Colonic mucosa (tissue), 4 donors: ENCODE data around the gene WDCP. TPM values are rescaled to one million over a fixed set of nuclear protein-coding genes. Genes with fewer than 3 reads are reported as not detected.

Experiments used
- DNase-seq: peaks from one replicate; pipeline ENCODE4 v3.0.0-alpha.2; 2020
- H3K27ac ChIP-seq: fragments of 200-600 bp; one replicate; pipeline ENCODE4 v1.8.0; 2021
- H3K27me3 ChIP-seq: fragments of 200-600 bp; one replicate; pipeline ENCODE4 v1.8.0; 2021
- H3K36me3 ChIP-seq: fragments of 200-600 bp; one replicate; pipeline ENCODE4 v1.8.0; 2021
- H3K4me1 ChIP-seq: fragments of 200-600 bp; one replicate; pipeline ENCODE4 v1.8.0; 2021; ENCODE audit warnings: mild to moderate bottlenecking
- H3K4me3 ChIP-seq: fragments of 200-600 bp; one replicate; pipeline ENCODE4 v1.8.0; 2021
- H3K9ac ChIP-seq, 2 donors: one replicate each; pipeline ENCODE4 v1.7.0; 2013; ENCODE audit warnings: control low read depth in 2 of 2, low read depth in 2 of 2, low read length in 2 of 2
- H3K9me3 ChIP-seq: fragments of 200-600 bp; one replicate; pipeline ENCODE4 v1.8.0; 2021
- intact Hi-C: fragments of 100-400 bp; cut with DNase I; formaldehyde crosslinking; loops from one replicate; pipeline ENCODE4 v1.14.1; 2022
- total RNA-seq, 2 donors: library from RNA; stranded (reverse); fragmentation: NEBNext Ultra II Directional in 1 of 2; extraction: Animal tissue kit (Norgen Biotek cat#: 25700) in 1 of 2; gene quantifications; one replicate each; pipeline ENCODE4 v1.2.1, GENCODE V29; 2021
- TF ChIP-seq, protein P1 (sequence below): fragments of 200-600 bp; IDR thresholded peaks from one replicate; pipeline ENCODE4 v1.8.0; 2022; ENCODE audit warnings: antibody characterized with exemption, mild to moderate bottlenecking
- donor health status: healthy.
- donor health status: DM: no; HTN: no; CAD: no.
- donor health status: DM: no; HTN: no; CAD: no.

Gene WDCP
- total RNA-seq, 2 donors from 2014 or later = 4.5 to 6.8 TPM

DNA sequence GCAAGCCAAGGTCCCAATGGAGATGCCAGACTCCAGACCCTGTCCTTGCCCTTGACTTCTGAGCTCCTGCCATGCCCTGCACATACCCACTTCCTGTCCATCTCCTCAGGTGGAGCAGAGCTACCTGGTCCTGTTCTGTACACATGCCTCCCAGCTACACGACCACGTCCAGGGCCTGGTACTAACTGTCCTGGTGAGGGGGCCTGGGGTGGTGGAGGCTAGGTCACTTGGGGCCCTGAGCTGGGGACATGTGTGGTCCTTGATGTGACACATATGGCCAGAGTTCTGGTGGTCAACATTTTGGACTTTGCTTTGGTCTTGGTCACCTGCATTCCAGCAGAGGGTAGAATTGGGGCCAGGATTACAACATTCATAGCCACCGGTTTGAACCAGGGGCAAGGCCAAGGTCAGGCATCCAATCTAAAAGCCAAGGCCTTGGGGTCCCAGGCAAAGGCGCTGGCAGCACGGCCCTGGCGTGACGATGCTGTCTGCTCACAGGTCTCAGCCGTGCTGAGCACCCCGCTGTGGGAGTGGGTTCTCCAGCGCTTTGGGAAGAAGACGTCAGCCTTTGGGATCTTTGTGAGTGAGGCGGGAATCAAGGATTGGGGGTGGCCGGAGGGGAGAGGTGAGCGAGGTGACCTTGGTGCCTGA lies 24.7 kb downstream of the WDCP start:
- H3K9ac ChIP-seq = no peak overlapping the region
- no peak overlapping the region for H3K27ac ChIP-seq
- TF ChIP-seq, protein P1, sequence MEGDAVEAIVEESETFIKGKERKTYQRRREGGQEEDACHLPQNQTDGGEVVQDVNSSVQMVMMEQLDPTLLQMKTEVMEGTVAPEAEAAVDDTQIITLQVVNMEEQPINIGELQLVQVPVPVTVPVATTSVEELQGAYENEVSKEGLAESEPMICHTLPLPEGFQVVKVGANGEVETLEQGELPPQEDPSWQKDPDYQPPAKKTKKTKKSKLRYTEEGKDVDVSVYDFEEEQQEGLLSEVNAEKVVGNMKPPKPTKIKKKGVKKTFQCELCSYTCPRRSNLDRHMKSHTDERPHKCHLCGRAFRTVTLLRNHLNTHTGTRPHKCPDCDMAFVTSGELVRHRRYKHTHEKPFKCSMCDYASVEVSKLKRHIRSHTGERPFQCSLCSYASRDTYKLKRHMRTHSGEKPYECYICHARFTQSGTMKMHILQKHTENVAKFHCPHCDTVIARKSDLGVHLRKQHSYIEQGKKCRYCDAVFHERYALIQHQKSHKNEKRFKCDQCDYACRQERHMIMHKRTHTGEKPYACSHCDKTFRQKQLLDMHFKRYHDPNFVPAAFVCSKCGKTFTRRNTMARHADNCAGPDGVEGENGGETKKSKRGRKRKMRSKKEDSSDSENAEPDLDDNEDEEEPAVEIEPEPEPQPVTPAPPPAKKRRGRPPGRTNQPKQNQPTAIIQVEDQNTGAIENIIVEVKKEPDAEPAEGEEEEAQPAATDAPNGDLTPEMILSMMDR = no peak
- no peaks in the 10 kb centered on the region for H3K9me3 ChIP-seq
- H3K4me1 ChIP-seq = no peaks in the 10 kb centered on the region
- intact Hi-C loops = loop anchor here (5.0 kb wide), 1 partner anchor 140 kb away; no protein-coding TSS in a partner anchor
- DNase-seq = no peak
- H3K4me3 ChIP-seq = no peak overlapping the region
- no peaks in the 10 kb centered on the region for H3K27me3 ChIP-seq
- H3K36me3 ChIP-seq = no peaks in the 10 kb centered on the region

DNA sequence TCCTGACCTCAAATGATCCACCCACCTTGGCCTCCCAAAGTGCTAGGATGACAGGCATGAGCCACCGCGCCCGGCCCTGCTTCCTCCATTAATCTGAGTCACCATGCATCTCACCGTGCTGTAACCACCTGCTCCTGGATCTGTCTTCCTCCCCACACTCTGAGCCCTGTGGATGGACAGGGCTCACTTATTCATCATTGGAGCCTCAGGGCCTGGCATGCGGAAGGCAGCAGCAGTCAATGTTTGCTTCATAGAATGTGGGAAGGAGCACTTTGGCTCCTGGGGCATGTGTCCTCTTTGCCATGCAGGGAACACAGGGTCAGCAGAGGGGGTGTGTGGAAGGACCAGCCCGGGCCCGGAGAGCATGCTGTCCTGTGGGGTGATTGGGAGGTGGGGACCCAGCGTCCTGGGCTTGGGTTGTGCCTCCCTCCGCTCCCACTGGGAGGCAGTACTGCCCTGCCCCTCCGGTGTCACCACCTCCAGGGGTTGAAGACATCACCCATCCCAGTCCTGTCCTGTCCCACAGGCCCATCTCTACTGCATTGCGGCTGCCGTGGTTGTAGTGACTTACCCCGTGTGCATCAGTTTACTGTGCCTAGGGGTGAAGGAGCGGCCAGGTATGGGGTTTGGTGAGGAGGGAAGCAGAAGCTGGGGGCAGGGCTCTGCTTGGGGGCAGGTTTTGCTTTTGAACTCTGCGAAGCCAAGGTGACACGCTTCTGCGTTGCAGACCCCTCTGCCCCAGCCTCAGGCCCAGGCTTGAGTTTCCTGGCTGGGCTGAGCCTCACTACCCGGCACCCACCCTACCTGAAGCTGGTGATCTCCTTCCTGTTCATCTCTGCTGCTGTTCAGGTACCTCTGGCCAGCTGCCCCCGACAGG lies 25.8 kb downstream of the WDCP start:
- intact Hi-C loops = loop anchor here (5.0 kb wide), 1 partner anchor 141 kb away; no protein-coding TSS in a partner anchor
- Histone ChIP-seq H3K9me3 (no peaks in the 10 kb centered on the region), H3K4me1 (no peaks in the 10 kb centered on the region), H3K27ac (no peak overlapping the region), H3K27me3 (no peaks in the 10 kb centered on the region), H3K36me3 (no peaks in the 10 kb centered on the region), H3K9ac (no peak overlapping the region), H3K4me3 (no peak overlapping the region)
- TF ChIP-seq, protein P1 = peak; percentile 31
- DNase-seq = no peak

DNA sequence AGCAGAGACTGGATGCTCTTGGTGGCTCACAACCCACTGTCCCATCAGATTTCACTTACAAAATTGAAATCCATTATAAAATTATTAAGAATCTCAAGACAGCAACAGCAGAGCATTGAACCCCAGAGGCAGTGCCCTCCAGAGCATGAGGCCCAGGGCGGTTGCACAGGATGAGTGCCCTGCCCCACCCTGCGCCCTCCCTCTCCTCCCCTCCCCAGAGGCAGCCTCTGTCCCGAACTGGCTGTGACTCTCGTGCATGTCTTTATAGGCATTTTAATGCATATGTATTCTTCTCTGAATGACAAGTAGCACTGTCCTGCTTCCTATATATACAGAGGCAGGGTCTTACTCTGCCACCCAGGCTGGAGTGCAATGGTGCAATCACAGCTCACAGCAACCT lies 26.9 kb downstream of the WDCP start:
- Histone ChIP-seq H3K27me3 (no peaks in the 10 kb centered on the region), H3K4me3 (no peak overlapping the region), H3K27ac (no peak overlapping the region), H3K36me3 (no peaks in the 10 kb centered on the region), H3K4me1 (no peaks in the 10 kb centered on the region), H3K9me3 (no peaks in the 10 kb centered on the region), H3K9ac (no peak overlapping the region)
- TF ChIP-seq, protein P1 = no peak
- intact Hi-C loops = loop anchor here (5.0 kb wide), 1 partner anchor 142 kb away; no protein-coding TSS in a partner anchor
- no peak for DNase-seq

DNA sequence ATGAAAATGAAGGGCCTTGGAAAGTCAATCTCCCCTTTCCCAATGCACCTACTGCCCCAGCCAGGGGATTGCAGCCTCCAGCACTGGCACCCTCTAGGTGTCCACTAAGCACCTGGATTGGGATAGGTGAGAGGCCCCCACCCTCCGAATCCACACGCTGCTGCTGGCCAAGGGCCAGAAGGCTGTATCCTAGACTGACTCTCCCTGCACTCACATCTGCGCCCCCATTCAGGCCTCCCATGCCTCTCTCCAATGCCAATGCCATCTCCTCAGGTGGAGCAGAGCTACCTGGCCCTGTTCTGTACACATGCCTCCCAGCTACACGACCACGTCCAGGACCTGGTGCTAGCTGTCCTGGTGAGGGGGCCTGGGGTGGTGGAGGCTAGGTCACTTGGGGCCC lies 27.5 kb downstream of the WDCP start:
- Histone ChIP-seq H3K36me3 (no peaks in the 10 kb centered on the region), H3K9ac (no peak overlapping the region)
- intact Hi-C loops = loop anchor here (5.0 kb wide), 1 partner anchor 143 kb away; no protein-coding TSS in a partner anchor

DNA sequence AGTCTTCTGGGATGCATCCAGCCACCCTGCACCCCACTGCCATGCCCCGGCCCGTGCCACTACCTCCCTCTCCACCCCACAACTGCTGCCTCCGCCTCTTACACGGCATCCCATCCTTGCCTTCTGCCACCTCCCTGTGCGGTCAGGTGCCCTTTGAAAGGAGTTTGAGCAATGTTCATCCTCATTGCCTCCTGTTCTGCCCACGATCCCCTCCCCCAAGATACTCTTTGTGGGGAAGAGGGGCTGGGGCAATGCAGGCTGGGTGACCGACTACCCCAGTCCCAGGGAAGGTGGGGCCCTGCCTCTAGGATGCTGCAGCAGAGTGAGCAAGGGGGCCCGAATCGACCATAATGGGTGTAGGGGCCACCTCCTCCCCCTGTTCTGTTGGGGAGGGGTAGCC lies 28.9 kb downstream of the WDCP start:
- H3K4me3 ChIP-seq = no peak overlapping the region
- H3K4me1 ChIP-seq = no peaks in the 10 kb centered on the region
- H3K27me3 ChIP-seq = no peaks in the 10 kb centered on the region
- intact Hi-C loops = no loop called here
- H3K9ac ChIP-seq = no peak overlapping the region
- H3K36me3 ChIP-seq = no peaks in the 10 kb centered on the region
- H3K9me3 ChIP-seq = no peaks in the 10 kb centered on the region
- DNase-seq = no peak
- no peak overlapping the region for H3K27ac ChIP-seq
- TF ChIP-seq, protein P1 = no peak

More for the DNA sequence above, 27.5 kb downstream of the WDCP start:
- H3K27ac ChIP-seq = no peak overlapping the region
- no peaks in the 10 kb centered on the region for H3K27me3 ChIP-seq
- H3K4me3 ChIP-seq = no peak overlapping the region
- no peak for DNase-seq
- H3K4me1 ChIP-seq = no peaks in the 10 kb centered on the region
- TF ChIP-seq, protein P1 = no peak
- no peaks in the 10 kb centered on the region for H3K9me3 ChIP-seq
